ENCODE results near the gene DCUN1D3.
"Not testable (repeated sequence)": the region's sequence is repeated elsewhere in the genome, so short reads cannot be mapped to it uniquely, and the experiment has no call there.

Gene DCUN1D3

GRCh38 chr16:20887207-20887606 is 13.0 kb downstream of the DCUN1D3 start:
- DNase-seq (ENCODE audit: low spot score): no peak

- no peak for DNase-seq (ENCODE audit: low spot score)
These were observed 13.8 kb downstream of the DCUN1D3 start for GRCh38 chr16:20886320-20886719.

DNA sequence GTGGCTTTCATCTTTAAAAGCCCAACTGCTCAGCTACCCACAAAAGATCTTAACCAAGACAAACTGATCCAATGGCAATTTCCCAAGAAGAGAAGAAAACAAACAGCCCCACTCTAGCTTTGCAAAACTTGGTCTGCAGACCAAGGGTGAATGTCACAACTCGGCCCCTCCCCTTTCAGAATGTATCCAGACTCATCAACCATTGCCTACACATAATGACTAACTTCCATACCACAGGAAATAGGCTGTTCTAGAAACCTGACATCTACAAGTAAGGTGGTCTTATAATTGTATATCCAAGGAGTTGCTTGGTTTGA is 16.0 kb downstream of the DCUN1D3 start:
- peak; percentile 48 for DNase-seq (ENCODE audit: low spot score)

DNA sequence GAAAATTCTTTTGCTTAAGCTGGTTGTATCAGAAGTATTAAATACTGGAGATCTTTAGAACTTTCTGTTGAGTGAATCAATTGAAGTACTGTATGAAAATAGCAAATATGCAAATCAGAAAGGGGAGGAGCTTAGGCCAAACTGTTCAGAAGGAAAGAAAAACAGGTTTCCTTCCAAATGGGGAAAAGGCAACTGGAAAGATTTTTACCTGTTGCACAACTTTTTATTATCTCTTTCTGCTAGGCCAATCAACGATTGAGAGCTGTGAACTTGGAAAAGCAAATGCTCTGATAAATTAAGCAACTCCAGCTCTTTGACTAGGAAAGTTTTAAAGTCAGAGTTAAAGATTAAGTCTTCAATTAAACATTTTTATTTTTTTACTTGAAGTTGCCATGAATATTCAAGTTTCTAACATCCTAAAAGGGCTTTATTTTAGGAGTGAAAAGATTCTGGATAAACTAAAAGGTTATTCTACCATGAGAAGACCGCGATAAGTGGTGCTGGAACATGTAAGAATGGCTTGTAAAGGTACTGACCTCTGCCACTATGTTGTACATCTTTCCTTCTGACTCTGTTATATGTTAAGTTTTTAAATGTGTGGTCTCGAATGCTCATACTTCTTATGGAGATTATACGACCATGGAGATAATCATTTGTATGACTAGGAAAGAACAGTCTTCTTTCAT is 16.5 kb downstream of the DCUN1D3 start:
- no peak for DNase-seq (ENCODE audit: low spot score)

DNA sequence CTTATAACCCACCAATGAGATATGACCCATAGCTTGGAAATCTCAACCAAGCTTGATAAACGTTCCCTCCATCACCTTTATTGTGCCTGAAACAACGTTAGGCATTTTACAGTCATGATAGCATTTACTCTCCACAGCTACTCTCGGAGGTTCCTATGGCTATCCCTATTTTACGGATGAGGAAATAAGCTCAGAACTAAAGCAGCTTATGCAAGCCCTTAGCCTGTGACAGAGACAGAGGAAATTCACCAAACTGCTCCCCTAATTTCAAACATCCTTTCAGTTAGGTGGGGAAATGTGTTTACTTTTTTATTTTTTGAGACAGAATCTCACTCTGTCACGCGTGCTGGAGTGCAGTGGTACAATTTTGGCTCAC is 18.7 kb downstream of the DCUN1D3 start:
- no peak for DNase-seq (ENCODE audit: low spot score)

DNA sequence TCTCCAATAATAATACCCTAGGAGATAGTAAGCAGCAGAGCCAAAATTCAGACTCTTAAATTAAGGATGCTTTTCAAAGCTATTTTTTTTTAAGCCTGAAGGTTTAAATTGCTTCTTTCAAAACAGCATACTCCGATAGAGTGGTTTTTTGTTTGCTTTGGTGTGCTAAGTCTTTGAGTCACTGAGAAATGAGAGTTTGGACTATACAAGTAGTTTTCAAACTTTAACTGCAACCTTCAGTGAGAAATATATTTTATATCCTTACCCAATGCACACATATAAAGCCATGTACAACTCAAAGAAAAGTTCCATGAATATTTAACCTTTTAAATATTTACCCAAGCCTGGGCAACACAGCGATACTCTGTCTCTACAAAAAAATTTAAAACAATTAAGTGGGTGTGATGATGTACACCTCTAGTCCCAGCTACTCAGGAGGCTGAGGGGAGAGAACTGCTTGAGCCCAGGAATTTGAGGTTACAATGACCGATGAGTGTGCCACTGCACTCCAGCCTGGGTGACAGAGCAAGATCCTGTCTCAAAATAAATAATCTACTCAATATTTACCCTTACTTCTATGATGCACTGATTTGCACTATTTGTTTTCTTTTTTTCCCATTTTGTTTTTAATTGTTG is 19.2 kb downstream of the DCUN1D3 start:
- DNase-seq (ENCODE audit: low spot score): no peak

DNA sequence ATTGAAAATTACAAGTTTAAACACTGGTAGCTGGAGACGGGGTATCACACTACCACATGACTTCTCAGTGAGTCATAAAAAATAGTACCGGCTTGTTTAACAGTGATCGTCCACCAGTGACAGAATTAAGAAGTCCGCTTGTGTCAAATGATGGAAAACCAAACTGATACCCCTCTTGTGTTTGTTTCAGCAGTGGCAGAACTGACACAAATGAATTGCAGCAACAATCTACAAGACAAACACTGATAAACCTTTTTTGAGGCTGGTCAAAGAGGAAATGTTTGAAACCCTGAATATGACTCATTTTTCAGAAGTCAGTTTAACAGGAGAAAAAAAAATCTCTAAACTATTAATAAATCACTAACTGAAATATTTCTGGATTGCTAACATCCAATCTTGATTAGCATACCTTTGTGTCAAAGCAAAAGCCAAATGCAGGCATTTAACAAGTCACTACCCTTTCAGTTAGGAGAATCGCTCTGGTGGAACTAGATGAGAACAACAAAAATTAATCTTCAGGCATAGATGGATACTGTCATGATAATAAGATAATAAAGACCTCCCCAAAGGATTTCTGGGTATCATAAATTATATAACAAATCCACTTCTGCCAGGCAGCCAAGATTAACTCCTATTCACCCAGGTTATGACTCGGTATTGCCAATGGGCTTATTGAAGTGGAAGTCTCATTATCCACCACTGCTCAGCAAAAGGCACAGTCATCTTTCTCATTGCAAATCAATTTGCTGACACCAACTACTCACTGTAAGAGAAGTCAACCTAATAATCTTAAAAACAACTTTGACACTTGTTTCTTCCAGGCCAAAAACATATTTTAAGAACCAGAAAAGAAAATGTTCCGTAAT is 20.8 kb downstream of the DCUN1D3 start:
- peak; percentile 50 for DNase-seq (ENCODE audit: low spot score)

GRCh38 chr16:20878682-20879147 is 21.4 kb downstream of the DCUN1D3 start:
- no peak for DNase-seq (ENCODE audit: low spot score)

- no peak for DNase-seq (ENCODE audit: low spot score)
These were observed 24.9 kb downstream of the DCUN1D3 start for GRCh38 chr16:20875355-20875650.

DNA sequence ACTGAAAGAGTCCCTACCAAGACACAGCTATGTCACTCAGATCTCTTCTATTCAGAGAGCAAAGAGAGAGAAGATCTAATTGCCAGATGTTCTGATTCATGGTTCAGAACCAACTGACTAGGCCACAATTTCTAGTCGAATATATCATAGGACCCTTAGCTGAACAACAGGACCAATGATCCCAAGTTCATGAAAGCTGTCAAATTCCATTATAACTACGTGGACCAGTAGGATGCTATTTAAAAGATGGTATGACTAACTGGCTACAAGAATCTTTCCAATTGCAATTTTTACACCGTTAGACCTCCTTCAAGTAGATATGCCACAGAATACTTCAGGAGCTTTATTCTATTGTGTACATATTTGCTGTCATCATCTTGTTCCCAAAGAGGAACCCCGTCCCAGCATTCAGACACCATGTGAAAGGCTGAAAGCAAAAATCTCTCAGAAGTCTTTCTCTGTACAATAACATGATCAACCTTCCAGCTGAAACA is 26.0 kb downstream of the DCUN1D3 start:
- DNase-seq (ENCODE audit: low spot score): no peak

DNA sequence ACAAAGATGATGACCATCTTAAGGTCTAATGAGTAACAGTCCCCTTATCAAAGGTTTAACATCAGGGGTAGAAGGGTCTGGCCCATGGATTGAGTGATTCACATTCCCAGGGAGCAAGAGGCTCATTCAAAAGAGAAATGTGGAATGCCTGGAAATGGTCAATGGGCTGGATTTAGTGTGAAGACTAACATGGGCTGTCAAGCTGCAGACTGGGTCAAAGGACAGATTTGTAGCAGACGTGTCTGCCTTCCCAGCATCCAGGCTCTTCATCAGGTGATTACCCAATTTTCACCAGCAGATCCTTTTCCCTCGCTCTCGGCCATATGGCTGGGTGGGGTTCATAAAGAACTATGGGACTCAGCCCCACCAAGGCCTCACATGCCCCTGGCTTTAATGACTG is 26.8 kb downstream of the DCUN1D3 start:
- no peak for DNase-seq (ENCODE audit: low spot score)

DNA sequence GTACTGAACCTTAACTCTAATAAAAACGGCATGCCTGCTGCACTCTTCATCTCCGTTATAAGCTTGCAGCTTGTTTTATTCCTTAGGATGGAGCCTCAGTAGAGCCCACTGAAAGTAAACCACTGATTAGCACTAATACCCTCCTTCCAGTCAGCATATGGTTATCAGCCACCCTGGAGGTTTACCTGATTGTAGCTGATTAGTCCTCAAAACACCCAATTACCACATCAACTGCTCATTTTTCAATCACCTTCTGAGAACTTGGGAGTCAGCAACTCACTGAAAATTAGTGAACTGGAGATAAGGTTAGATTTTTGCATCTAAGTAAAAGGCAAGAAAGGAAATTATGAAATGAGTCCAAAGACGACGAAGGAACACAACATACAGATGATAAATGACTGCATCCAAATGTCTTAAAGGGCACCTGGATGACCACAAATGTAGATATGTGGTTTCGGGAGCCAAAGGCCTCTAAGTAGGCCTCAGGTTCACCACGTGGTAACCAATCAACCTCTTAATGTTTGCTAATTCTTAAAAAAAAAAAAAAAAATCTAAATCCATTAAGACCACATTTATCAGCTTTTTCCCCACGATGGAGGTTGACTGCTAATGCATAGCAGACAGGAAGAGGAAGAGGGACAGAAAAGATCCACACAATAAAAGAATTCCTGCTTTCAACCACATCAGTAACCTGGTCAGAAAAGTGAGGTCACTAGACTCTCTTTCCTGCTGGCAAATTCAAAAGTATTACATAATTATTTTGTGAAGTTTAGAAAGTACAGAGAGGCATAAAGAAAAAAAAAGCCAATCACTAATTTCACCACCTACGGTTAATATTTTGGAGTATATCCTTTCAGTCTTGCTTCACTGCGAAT is 28.0 kb downstream of the DCUN1D3 start:
- no peak for DNase-seq (ENCODE audit: low spot score)

DNA sequence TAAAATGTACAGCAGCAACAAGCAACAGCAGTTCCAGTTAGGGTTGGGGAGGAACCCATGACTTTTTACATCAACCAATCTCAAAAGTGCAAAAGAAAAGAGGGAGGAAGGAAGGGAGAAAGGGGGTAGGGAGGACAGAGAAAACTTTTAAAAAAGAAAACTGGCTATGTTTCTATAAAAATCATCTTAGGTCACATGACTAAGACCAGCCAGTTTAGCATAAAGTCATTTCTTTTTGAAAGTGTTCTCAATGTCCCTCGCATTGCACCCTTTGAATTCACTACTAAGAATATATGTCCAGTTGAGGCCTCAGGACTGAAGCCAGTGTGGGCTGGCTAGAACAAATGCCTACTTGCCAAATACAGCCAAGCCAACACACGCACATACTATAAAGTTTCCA is 28.9 kb downstream of the DCUN1D3 start:
- no peak for DNase-seq (ENCODE audit: low spot score)

- DNase-seq (ENCODE audit: low spot score): no peak
These were observed 29.9 kb downstream of the DCUN1D3 start for GRCh38 chr16:20870122-20870820.

DNA sequence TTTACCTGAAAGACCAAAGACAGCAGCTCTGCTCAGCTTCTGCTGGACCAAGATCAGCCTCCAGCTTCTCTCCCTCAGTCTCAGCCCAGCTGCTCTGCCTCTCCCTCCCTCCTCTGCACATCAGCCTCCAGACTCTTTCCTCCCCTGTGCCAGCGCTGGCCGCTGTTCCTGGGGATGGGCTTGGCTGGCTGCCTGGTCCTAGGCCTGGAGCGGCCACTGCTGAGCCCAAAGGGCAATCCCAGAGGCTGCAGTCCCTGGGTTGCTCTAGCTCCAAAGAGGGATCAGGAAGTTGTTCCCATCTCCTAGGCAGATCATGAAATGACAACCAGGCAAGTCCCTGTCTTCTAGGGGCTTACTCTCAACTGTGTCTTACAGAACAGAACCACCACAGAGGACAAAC is 31.3 kb downstream of the DCUN1D3 start:
- peak; percentile 86 for DNase-seq (ENCODE audit: low spot score)

DNA sequence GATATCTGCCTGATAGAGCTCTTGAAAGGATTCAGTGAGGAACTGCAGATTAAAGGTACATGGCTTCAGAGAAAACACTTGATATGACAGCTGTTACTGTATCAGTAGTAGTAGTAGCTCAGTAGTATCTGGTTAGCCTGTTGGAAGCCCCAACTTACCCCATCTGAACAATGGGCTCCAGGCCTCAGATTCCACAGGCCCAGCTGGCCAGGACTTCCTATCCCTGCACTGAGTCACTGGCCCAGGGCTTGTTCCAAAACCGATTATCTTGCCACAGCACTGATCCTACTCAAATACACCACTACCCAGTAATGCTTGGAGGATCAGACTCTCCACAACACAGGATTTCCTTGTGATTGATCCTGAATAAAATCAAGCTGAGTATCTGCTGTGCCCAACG is 32.6 kb downstream of the DCUN1D3 start:
- DNase-seq (ENCODE audit: low spot score): peak; percentile 41

DNA sequence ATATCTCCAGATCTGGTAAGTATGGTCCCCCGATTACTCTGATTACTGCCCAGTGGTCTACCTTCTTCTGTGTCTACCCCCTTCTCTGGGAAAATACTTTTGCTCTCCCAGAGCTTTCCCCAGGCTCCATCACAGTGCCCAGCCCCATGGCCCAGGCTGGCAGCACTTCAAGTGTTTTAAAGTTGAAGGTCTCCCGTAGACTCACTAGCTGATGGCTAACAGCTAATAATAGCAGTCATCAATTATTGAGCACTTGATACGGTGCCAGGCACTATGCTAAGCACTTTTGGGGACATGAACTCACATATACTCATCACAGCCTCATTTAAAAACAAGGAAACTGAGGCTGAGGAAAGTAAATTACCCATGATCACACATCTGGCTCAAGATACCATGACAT is 33.4 kb downstream of the DCUN1D3 start:
- DNase-seq (ENCODE audit: low spot score): no peak

GRCh38 chr16:20866145-20866772 is 33.9 kb downstream of the DCUN1D3 start:
- peak; percentile 84 for DNase-seq (ENCODE audit: low spot score)

GRCh38 chr16:20865420-20866131 is 34.6 kb downstream of the DCUN1D3 start:
- peak; percentile 50 for DNase-seq (ENCODE audit: low spot score)

GRCh38 chr16:20864376-20864775 is 35.8 kb downstream of the DCUN1D3 start:
- not testable (repeated sequence) for DNase-seq (ENCODE audit: low spot score)

All from AG08395 (cell line).